Measurements from ENCODE around the gene NMU.

Gene NMU

DNA sequence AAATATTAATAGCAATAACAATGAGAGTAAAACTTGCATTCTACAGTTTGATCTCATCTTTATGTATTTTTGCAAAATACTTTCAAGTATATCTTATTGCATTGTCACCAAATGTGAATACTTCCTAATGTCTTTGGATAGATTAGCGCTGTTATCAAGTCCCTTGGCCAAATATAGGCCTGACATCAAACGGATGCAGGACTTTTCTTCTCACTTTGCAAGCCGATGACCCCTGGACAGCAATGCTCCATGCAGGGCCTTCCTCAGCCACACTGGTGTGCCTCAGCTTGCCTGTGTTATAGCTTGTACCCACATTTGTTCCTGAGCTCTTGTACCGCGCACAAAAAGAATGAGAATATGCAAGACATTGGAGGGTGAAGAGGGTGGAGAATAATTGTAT is 18.0 kb upstream of the NMU start:
- DNase-seq (ENCODE audit: low spot score) = no peak
- TF ChIP-seq, protein P1, sequence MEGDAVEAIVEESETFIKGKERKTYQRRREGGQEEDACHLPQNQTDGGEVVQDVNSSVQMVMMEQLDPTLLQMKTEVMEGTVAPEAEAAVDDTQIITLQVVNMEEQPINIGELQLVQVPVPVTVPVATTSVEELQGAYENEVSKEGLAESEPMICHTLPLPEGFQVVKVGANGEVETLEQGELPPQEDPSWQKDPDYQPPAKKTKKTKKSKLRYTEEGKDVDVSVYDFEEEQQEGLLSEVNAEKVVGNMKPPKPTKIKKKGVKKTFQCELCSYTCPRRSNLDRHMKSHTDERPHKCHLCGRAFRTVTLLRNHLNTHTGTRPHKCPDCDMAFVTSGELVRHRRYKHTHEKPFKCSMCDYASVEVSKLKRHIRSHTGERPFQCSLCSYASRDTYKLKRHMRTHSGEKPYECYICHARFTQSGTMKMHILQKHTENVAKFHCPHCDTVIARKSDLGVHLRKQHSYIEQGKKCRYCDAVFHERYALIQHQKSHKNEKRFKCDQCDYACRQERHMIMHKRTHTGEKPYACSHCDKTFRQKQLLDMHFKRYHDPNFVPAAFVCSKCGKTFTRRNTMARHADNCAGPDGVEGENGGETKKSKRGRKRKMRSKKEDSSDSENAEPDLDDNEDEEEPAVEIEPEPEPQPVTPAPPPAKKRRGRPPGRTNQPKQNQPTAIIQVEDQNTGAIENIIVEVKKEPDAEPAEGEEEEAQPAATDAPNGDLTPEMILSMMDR (IDR thresholded peaks at IDR 0.05; ENCODE audit: extremely low read depth, missing control alignments) = no peak

DNA sequence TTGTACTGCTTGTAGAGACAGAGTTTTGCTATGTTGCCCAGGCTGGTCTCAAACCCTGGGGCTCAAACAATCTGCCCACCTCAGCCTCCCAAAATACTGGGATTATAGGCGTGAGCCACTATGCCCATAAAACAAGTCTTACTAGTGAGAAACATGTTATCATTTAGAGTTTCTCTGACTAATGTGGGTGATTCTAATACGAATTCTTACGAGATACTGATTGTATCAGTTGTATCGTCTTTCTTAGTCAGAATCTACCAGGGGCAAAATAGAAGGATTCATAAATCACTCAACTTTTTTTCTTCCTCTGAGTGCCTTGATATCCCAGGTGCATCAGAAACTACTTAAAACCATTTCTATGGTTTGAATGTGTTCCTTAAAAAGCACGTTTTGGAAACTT is 14.4 kb upstream of the NMU start:
- TF ChIP-seq, protein P1 (IDR thresholded peaks at IDR 0.05; ENCODE audit: extremely low read depth, missing control alignments) = no peak
- DNase-seq (ENCODE audit: low spot score) = no peak

DNA sequence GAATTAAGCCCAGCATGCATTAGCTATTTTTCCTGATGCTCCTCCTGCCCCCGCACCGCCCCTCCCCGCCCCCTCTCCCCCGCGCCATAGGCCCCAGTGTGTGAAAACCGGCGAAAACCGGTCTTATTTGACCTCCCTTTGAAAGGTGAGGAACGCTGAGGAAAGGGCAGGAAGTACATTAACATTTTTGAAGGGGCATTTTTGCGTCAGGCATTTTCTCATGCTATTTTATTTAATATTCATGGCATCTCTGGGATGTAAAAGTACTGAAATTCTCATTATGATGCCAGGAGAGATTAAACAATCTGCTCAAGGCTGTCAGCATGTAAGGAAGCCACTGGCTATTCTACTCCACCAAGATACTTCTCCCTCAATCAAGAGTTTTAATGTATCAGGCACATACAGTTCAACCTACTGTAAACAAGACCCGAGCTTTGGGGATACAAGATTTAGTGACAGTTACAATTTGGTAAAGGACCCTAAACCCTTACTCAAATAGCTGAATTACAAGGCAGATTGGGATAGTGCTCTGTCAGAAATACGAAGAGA is 1.2 kb upstream of the NMU start:
- no peak for DNase-seq (ENCODE audit: low spot score)
- TF ChIP-seq, protein P1 (IDR thresholded peaks at IDR 0.05; ENCODE audit: extremely low read depth, missing control alignments) = no peak

DNA sequence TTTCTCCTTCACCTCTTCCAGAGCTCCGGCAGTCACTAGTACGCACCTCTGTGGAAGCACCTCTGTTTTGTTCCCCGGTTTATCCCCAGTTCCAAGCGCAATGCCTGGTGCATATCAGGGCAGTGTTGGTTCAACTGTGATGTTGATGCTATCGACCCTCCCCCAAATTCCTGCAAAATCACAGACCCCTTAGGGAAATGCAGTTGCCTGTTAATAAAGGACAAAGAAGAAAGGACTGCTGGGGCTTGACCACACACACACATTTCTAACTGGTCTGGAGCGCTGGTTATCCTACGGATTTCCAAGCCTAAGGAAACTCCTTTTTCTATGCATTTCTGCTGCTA is 530 bp upstream of the NMU start:
- TF ChIP-seq, protein P1 (IDR thresholded peaks at IDR 0.05; ENCODE audit: extremely low read depth, missing control alignments) = no peak
- DNase-seq (ENCODE audit: low spot score) = no peak

DNA sequence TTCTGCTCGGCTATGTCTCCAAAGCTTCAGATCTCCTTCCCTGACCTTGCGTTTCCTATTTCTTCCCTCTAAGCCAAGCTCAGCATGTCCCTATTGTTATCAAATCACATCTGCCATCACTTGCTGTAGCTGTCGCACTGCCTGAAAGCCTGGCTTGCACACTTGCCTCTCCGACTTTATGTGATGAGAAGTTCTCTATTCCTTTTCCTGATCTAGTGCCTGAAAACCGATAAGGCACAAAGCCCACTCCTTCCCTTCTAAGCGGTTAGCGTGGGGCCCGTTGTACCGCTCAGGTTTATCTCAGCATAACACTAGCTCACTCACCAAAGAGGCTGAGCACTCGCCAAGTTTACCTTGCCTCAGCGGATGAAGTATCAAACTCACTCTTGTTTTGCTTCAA is 816 bp downstream of the NMU start:
- no peak for DNase-seq (ENCODE audit: low spot score)
- TF ChIP-seq, protein P1 (IDR thresholded peaks at IDR 0.05; ENCODE audit: extremely low read depth, missing control alignments) = no peak

DNA sequence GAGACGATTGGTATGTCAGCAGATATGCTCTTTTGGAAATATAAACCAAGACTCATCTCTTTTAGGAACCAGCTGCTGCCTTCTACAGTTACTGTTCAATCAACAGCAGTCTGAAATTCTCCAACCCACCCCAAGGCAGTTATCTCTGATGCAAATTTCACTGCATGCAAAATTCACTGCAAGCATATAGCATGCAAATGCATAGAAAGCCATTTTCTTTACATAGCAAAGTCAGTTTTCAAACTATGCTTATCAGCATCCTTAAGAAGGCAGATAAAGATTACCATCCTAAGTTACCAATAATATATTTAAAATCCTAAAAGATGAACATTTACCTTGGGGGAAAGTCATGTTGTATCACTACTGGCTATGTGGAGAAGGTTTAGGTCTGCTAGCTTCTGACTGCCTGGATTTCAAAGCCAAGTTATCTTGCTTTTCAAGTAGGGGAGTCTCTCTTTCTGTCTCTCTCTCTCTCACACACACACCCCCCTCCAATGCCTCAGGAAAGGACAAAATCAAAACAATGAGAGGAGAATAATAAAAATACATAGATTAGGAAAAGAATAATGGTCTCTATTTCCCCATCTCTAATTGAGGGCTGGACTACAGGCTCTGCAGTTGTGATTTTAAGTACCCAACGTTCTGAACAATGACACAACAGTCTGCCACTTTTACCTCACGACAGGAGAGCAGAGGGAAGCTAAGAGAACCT is 1.5 kb downstream of the NMU start:
- no peak for DNase-seq (ENCODE audit: low spot score)
- TF ChIP-seq, protein P1 (IDR thresholded peaks at IDR 0.05; ENCODE audit: extremely low read depth, missing control alignments) = no peak

DNA sequence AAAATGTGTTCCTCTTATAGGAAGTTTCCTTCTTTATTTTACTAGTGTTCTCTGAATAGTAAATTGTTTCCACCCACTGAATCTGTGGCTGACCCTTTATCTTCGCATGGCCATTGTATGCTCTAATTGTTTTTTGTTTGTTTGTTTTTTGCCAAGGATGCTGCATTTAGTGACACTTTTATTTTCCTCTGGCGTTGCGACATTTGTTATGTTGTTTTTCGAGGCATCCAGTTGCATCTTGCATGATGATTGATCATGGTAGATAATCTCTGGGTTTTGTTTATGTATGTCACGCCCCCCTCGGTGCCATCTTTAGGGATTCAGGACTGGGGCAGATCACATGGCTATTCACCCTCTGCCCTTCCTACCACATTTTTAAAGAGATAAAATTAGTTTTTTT is 2.2 kb downstream of the NMU start:
- TF ChIP-seq, protein P1 (IDR thresholded peaks at IDR 0.05; ENCODE audit: extremely low read depth, missing control alignments) = no peak
- no peak for DNase-seq (ENCODE audit: low spot score)
